Left ventricle myocardium inferior (tissue), 1 donor: Measurements from ENCODE around the gene RBM19. TPM values are rescaled to one million over a fixed set of nuclear protein-coding genes. Genes with fewer than 3 reads are reported as not detected.

Experiments
- DNase-seq: peaks from one replicate; pipeline ENCODE4 v3.0.0-alpha.2; 2020
- H3K27ac ChIP-seq: fragments of 200-600 bp; replicated peaks from 2 replicates; pipeline ENCODE4 v1.8.0; 2021
- H3K27me3 ChIP-seq: fragments of 200-600 bp; 2 replicates; pipeline ENCODE4 v1.8.0; 2021; ENCODE audit warnings: low read depth
- H3K36me3 ChIP-seq: fragments of 200-600 bp; 2 replicates; pipeline ENCODE4 v1.8.0; 2021
- H3K4me1 ChIP-seq: fragments of 200-600 bp; 2 replicates; pipeline ENCODE4 v1.8.0; 2021
- H3K4me3 ChIP-seq: fragments of 200-600 bp; 2 replicates; pipeline ENCODE4 v1.8.0; 2021; ENCODE audit warnings: mild to moderate bottlenecking, moderate library complexity
- H3K9me3 ChIP-seq: fragments of 200-600 bp; replicated peaks from 2 replicates; pipeline ENCODE4 v1.8.0; 2021
- CTCF ChIP-seq: fragments of 200-600 bp; IDR thresholded peaks from 2 replicates; pipeline ENCODE4 v1.8.0; 2021; ENCODE audit warnings: antibody characterized with exemption, mild to moderate bottlenecking, borderline replicate concordance
- intact Hi-C: fragments of 100-400 bp; cut with micrococcal nuclease; formaldehyde crosslinking; loops from one replicate; pipeline ENCODE4 v1.11.0; 2022
- total RNA-seq: library from RNA; stranded (reverse); fragmentation: NEBNext Ultra II Directional; extraction: Animal tissue kit (Norgen Biotek cat#: 25700); gene quantifications from one replicate; pipeline ENCODE4 v1.2.1, GENCODE V29; 2021
- donor health status: DM: no; HTN: yes; CAD: no; lungs with severe emphysema.

Gene RBM19
- total RNA-seq, 1 donor from 2014 or later = 18.9 TPM

GRCh38 chr12:113923251-113923650 lies 42.9 kb downstream of the RBM19 start:
- peaks cover 74% of the 10 kb centered on the region for H3K36me3 ChIP-seq
- no peak overlapping the region for H3K4me3 ChIP-seq
- DNase-seq = no peak
- no peaks in the 10 kb centered on the region for H3K27me3 ChIP-seq
- no peaks in the 10 kb centered on the region for H3K4me1 ChIP-seq
- no peak for TF ChIP-seq CTCF
- no peak overlapping the region for H3K27ac ChIP-seq
- no peaks in the 10 kb centered on the region for H3K9me3 ChIP-seq
- intact Hi-C loops = no loop called here

DNA sequence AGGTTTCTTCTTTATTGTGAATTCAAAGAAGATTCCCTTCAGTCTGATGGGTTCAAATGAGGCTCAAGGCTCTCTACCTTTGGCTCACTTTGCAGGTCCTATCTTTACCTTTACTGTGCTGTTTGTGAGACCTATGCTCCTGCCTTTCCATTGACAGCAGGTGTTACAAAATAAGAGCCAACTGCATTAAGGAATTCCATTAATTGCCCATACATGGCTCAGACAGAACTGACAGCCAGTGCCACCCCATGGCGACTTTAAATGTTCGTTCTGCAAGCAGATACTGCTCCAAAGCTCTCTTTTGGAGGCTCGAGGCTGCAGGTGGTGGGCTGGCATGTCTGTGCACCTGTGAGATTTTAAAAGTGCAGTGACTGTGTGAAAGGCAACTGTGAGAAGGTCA lies 44.7 kb downstream of the RBM19 start:
- Histone ChIP-seq H3K4me3 (no peak overlapping the region), H3K4me1 (no peaks in the 10 kb centered on the region), H3K27ac (no peak overlapping the region), H3K9me3 (no peaks in the 10 kb centered on the region), H3K27me3 (no peaks in the 10 kb centered on the region), H3K36me3 (peaks cover 83% of the 10 kb centered on the region)
- no peak for TF ChIP-seq CTCF
- intact Hi-C loops = no loop called here
- DNase-seq = no peak

DNA sequence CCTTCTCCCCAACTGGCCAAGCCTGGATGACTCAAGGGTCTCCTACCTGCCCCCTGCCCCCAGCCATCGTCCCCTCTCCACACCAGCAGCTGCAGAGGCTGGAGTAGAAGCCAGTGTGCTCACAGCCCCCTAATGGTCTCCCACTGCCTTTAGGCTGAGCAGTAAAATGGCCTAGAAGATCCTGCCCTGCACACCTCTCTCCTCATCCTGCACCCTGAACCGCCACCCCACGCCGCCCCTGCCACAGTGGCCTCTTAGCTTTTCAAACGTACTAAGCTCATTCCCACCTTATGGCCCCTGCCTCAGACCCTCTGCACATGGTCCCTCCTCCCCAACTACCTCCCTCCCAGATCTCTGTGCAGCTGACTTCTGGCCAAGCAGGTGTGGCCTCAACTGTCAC lies 46.3 kb downstream of the RBM19 start:
- Histone ChIP-seq H3K9me3 (no peaks in the 10 kb centered on the region), H3K4me1 (no peaks in the 10 kb centered on the region), H3K27ac (no peak overlapping the region), H3K36me3 (peaks cover 80% of the 10 kb centered on the region), H3K4me3 (no peak overlapping the region), H3K27me3 (no peaks in the 10 kb centered on the region)
- DNase-seq = no peak
- intact Hi-C loops = no loop called here
- no peak for TF ChIP-seq CTCF

DNA sequence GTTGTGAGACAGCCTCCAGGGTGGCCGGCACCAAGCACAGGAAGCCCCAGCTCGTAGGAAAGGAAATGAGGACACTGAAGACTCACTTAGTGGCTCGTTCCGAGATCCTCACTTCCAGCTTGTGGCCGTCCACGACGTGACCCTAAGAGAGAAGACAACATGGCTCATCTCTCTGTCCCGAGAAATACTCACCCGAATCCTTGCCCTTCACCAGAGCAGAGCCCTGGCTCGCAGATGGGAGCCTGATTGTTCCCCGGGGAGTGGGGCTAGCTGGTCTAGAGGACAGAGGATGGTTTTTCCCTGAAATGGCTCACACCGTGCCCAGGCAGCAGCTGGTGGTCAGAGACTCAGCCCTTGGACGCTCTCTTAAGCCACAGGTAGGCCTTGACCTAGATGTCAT lies 47.8 kb downstream of the RBM19 start:
- H3K4me3 ChIP-seq = no peak overlapping the region
- intact Hi-C loops = no loop called here
- no peaks in the 10 kb centered on the region for H3K4me1 ChIP-seq
- H3K36me3 ChIP-seq = peaks cover 78% of the 10 kb centered on the region
- H3K27me3 ChIP-seq = no peaks in the 10 kb centered on the region
- no peak for TF ChIP-seq CTCF
- DNase-seq = no peak
- H3K9me3 ChIP-seq = no peaks in the 10 kb centered on the region
- H3K27ac ChIP-seq = no peak overlapping the region

DNA sequence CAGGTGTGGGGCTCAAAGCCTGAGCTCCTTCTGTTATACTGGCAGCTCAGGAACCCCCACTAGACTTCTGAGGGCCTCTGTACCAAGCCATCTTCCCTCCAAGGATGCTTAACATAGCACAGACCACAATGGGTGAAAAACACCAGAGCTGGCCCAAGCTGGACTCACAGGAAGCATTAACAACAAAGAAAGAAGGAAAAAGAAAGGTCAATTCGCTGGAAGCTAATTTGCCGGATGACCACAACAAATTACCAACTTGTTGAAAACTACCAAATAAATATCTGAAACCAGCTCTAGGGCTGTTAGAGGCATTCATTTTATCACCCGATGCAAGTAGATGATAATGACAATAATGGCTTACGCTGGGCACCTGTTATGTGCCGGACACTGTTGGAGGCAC lies 48.7 kb downstream of the RBM19 start:
- H3K9me3 ChIP-seq = no peaks in the 10 kb centered on the region
- H3K36me3 ChIP-seq = peaks cover 71% of the 10 kb centered on the region
- no peak overlapping the region for H3K4me3 ChIP-seq
- no peaks in the 10 kb centered on the region for H3K27me3 ChIP-seq
- H3K27ac ChIP-seq = no peak overlapping the region
- intact Hi-C loops = no loop called here
- DNase-seq = no peak
- no peaks in the 10 kb centered on the region for H3K4me1 ChIP-seq
- no peak for TF ChIP-seq CTCF

DNA sequence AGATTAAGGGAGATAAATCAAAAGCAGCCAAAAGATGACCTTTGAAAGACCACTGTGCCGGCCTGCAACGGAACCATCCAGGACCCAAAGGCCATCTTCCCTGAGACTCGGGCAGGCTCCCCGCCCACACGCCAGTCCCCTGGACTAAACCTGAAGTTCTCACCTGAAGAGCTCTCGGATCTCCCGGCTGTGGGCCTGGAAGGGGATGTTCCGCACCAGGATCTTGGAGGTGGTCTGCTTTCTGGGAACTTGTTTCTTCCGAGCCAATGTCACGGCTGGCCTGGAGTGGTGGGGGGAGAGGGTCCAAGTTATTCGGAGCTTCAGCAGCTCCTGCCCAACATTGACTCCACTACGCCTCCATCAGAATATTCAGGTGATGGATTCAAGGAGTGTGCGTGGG lies 51.3 kb downstream of the RBM19 start:
- intact Hi-C loops = loop anchor here (5.0 kb wide), 1 partner anchor 453 kb away; no protein-coding TSS in a partner anchor
- peaks cover 69% of the 10 kb centered on the region for H3K36me3 ChIP-seq

More for the DNA sequence above, 51.3 kb downstream of the RBM19 start:
- H3K27me3 ChIP-seq = no peaks in the 10 kb centered on the region
- no peaks in the 10 kb centered on the region for H3K9me3 ChIP-seq
- no peak for TF ChIP-seq CTCF
- H3K4me1 ChIP-seq = no peaks in the 10 kb centered on the region
- H3K4me3 ChIP-seq = no peak overlapping the region
- H3K27ac ChIP-seq = no peak overlapping the region
- DNase-seq = no peak
